Hepatocyte (in vitro differentiated cells): ENCODE data around the gene LONP2. TPM values are rescaled to one million over a fixed set of nuclear protein-coding genes. Genes with fewer than 3 reads are reported as not detected.

ENCODE experiments used
- DNase-seq: peaks from one replicate; pipeline ENCODE4 v3.0.0-alpha.2; 2016; ENCODE audit warnings: low spot score
- H2AFZ ChIP-seq: fragments of 200-600 bp; sonication (generic); 2 replicates; pipeline ENCODE4 v1.6.0; 2016; ENCODE audit warnings: antibody characterized with exemption, mild to moderate bottlenecking
- H3K27ac ChIP-seq: fragments of 200-600 bp; sonication (generic); 2 replicates; pipeline ENCODE4 v1.5.1; 2016; ENCODE audit warnings: mild to moderate bottlenecking
- H3K27me3 ChIP-seq: fragments of 200-600 bp; sonication (generic); 2 replicates; pipeline ENCODE4 v1.6.1; 2016
- H3K36me3 ChIP-seq: fragments of 200-600 bp; sonication (generic); replicated peaks from 2 replicates; pipeline ENCODE4 v1.5.1; 2016; ENCODE audit warnings: low read depth; ENCODE audit not compliant: insufficient read depth
- H3K4me1 ChIP-seq: fragments of 200-600 bp; sonication (generic); 2 replicates; pipeline ENCODE4 v1.5.1; 2016; ENCODE audit warnings: mild to moderate bottlenecking, moderate library complexity; ENCODE audit not compliant: insufficient read depth
- H3K4me2 ChIP-seq: fragments of 200-600 bp; sonication (generic); 2 replicates; pipeline ENCODE4 v1.6.0; 2016
- H3K4me3 ChIP-seq: fragments of 200-600 bp; sonication (generic); 2 replicates; pipeline ENCODE4 v1.5.1; 2016; ENCODE audit warnings: mild to moderate bottlenecking
- H3K79me2 ChIP-seq: fragments of 200-600 bp; sonication (generic); 2 replicates; pipeline ENCODE4 v1.6.0; 2017; ENCODE audit warnings: mild to moderate bottlenecking
- H3K9me2 ChIP-seq: fragments of 200-600 bp; sonication (generic); replicated peaks from 2 replicates; pipeline ENCODE4 v1.6.0; 2017; ENCODE audit warnings: mild to moderate bottlenecking; ENCODE audit not compliant: insufficient read depth
- H3K9me3 ChIP-seq: fragments of 200-600 bp; sonication (generic); 2 replicates; pipeline ENCODE4 v1.5.1; 2016; ENCODE audit warnings: low read depth, mild to moderate bottlenecking
- H4K20me1 ChIP-seq: fragments of 200-600 bp; sonication (generic); 2 replicates; pipeline ENCODE4 v1.6.0; 2016; ENCODE audit warnings: mild to moderate bottlenecking; ENCODE audit not compliant: insufficient read depth, poor library complexity, severe bottlenecking
- CTCF ChIP-seq: fragments of 200-600 bp; sonication (generic); IDR thresholded peaks from 2 replicates; pipeline ENCODE4 v1.5.1; 2016; ENCODE audit warnings: antibody characterized with exemption, mild to moderate bottlenecking; ENCODE audit not compliant: poor library complexity
- EZH2 ChIP-seq: fragments of 200-600 bp; sonication (generic); IDR thresholded peaks from 2 replicates; pipeline ENCODE4 v1.6.1; 2016; ENCODE audit warnings: antibody characterized with exemption, mild to moderate bottlenecking, borderline replicate concordance
- EZH2phosphoT487 ChIP-seq: fragments of 200-600 bp; sonication (generic); IDR thresholded peaks from one replicate; pipeline ENCODE4 v1.6.1; 2018; ENCODE audit warnings: antibody characterized with exemption, mild to moderate bottlenecking, low read depth, moderate library complexity; ENCODE audit not compliant: unreplicated experiment, severe bottlenecking
- WGBS: methylation state at CpG from one replicate; pipeline ENCODE4 v1.1.6; 2016; ENCODE audit warnings: low lambda C conversion rate; ENCODE audit errors: missing lambda C conversion rate; 5-methylcytosine and 5-hydroxymethylcytosine counted together
- polyA plus RNA-seq: library from polyadenylated mRNA; unstranded; fragments of >200 nt; fragmentation: Nextera tagmentation; extraction: Ambion mirVana; gene quantifications from 2 replicates; pipeline ENCODE4 v1.2.1, GENCODE V29; 2016
- total RNA-seq: library from RNA; depleted of rRNA; stranded (reverse); fragments of >200 nt; gene quantifications from 2 replicates; pipeline ENCODE4 v1.2.3, GENCODE V29; 2014

Gene LONP2
- total and polyA plus RNA-seq, 2 experiments from 2014 or later, result 30.1 to 56.8 TPM

GRCh38 chr16:48356633-48357376 lies 112.7 kb downstream of the LONP2 start:
- no peak for TF ChIP-seq CTCF
- no peak for TF ChIP-seq EZH2phosphoT487
- no peak for TF ChIP-seq EZH2
- Histone ChIP-seq H3K4me2 (no peak overlapping the region), H3K4me1 (no peaks in the 10 kb centered on the region), H3K27me3 (no peaks in the 10 kb centered on the region), H4K20me1 (peaks cover 35% of the 10 kb centered on the region), H3K9me3 (no peaks in the 10 kb centered on the region), H3K4me3 (no peak overlapping the region), H3K9me2 (no peaks in the 10 kb centered on the region), H2AFZ (no peak overlapping the region), H3K36me3 (peaks cover 5% of the 10 kb centered on the region), H3K27ac (no peak overlapping the region), H3K79me2 (peaks cover 78% of the 10 kb centered on the region)
- 88% methylated on average over 4 of the region's 4 CpGs for WGBS
- DNase-seq, result no peak

- H3K79me2 ChIP-seq, result peaks cover 91% of the 10 kb centered on the region
- H3K4me3 ChIP-seq, result no peak overlapping the region
- H4K20me1 ChIP-seq, result peaks cover 49% of the 10 kb centered on the region
- no peaks in the 10 kb centered on the region for H3K9me2 ChIP-seq
- no peak overlapping the region for H3K4me2 ChIP-seq
- peaks cover 5% of the 10 kb centered on the region for H3K36me3 ChIP-seq
- WGBS, result 95% methylated on average over 3 of the region's 3 CpGs
- TF ChIP-seq EZH2, result no peak
- TF ChIP-seq EZH2phosphoT487, result no peak
- TF ChIP-seq CTCF, result no peak
- DNase-seq, result no peak
- H3K27me3 ChIP-seq, result no peaks in the 10 kb centered on the region
- H3K9me3 ChIP-seq, result no peaks in the 10 kb centered on the region
- no peak overlapping the region for H3K27ac ChIP-seq
- no peak overlapping the region for H2AFZ ChIP-seq
- peaks cover 4% of the 10 kb centered on the region for H3K4me1 ChIP-seq
These were observed 114.3 kb downstream of the LONP2 start for GRCh38 chr16:48358419-48358818.

GRCh38 chr16:48359983-48360382 lies 115.9 kb downstream of the LONP2 start:
- no peaks in the 10 kb centered on the region for H3K27me3 ChIP-seq
- TF ChIP-seq CTCF (no peak), EZH2 (no peak), EZH2phosphoT487 (no peak)
- no peak overlapping the region for H3K4me2 ChIP-seq
- no peak overlapping the region for H2AFZ ChIP-seq
- peaks cover 5% of the 10 kb centered on the region for H3K36me3 ChIP-seq
- DNase-seq, result no peak
- no peaks in the 10 kb centered on the region for H3K9me2 ChIP-seq
- no peaks in the 10 kb centered on the region for H3K9me3 ChIP-seq
- no peak overlapping the region for H3K4me3 ChIP-seq
- H3K27ac ChIP-seq, result no peak overlapping the region
- H3K79me2 ChIP-seq, result peaks cover 98% of the 10 kb centered on the region
- 91% methylated on average over 2 of the region's 2 CpGs for WGBS
- peaks cover 63% of the 10 kb centered on the region for H4K20me1 ChIP-seq
- peaks cover 11% of the 10 kb centered on the region for H3K4me1 ChIP-seq
